Measurements from ENCODE around the gene DHX8.
"Not testable (repeated sequence)": the region's sequence is repeated elsewhere in the genome, so short reads cannot be mapped to it uniquely, and the experiment has no call there.

DHX8 gene

GRCh38 chr17:43453331-43453812 lies 30.4 kb upstream of the DHX8 start:
- H3K4me3 ChIP-seq (ENCODE audit: low read length), result no peak overlapping the region
- no peak for TF ChIP-seq CTCF (conservative IDR thresholded peaks at IDR 0.05; ENCODE audit: low read length)
- no peak for DNase-seq (ENCODE audit: low read depth)

GRCh38 chr17:43454868-43455267 lies 28.9 kb upstream of the DHX8 start:
- H3K4me3 ChIP-seq (ENCODE audit: low read length), result no peak overlapping the region
- no peak for TF ChIP-seq CTCF (conservative IDR thresholded peaks at IDR 0.05; ENCODE audit: low read length)
- no peak for DNase-seq (ENCODE audit: low read depth)

DNA sequence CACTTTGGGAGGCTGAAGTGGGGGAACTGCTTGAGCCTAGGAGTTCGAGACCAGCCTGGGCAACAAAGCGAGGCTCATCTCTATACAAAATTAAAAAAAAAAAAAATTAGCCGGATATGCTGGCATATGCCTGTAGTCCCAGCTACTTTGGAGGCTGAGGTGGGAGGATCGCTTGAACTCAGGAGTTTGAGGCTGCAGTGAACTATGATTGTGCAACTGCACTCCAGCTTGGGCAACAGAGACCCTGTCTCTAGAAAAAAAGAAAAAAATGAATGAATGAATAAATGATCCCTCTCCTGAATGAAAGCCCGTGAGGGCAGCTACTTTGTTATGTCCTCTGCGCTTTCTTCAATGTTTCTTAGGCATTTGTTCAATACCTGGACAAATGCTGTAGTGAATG lies 27.7 kb upstream of the DHX8 start:
- no peak overlapping the region for H3K4me3 ChIP-seq (ENCODE audit: low read length)
- no peak for TF ChIP-seq CTCF (conservative IDR thresholded peaks at IDR 0.05; ENCODE audit: low read length)
- DNase-seq (ENCODE audit: low read depth), result no peak

DNA sequence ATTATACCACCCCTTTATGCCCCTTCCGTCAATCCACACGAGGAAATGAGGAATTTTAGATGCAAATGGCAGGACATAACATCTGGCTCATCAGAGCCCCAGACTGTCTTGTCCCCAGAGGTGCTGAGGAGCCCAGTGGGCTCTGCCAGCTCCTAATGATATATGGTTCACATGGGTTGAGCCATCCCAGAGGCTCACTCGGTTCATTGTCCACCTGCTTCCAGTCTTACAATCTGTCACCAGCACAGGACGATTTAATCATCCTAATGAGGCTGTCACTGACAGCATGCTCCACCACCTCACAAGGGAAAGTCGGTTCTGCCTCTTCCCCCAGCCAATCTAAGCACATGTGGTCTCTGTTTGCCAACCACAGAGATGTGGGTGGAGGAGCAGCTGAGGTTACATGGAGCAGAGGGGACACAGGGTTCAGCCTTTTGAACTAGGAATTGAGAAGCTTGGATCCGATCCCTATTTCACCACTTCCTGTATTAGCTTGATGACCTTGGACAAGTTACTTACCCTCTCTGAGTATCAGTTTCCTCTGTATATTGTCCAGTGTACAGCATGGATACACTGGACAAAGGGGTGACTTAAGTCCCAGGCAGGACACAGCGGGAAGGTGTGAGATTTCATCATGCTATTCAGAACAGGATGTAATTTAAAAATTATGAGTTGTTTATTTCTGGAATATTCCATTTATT lies 27.0 kb upstream of the DHX8 start:
- peak; percentile 61 for DNase-seq (ENCODE audit: low read depth)
- TF ChIP-seq CTCF (conservative IDR thresholded peaks at IDR 0.05; ENCODE audit: low read length), result no peak
- no peak overlapping the region for H3K4me3 ChIP-seq (ENCODE audit: low read length)

DNA sequence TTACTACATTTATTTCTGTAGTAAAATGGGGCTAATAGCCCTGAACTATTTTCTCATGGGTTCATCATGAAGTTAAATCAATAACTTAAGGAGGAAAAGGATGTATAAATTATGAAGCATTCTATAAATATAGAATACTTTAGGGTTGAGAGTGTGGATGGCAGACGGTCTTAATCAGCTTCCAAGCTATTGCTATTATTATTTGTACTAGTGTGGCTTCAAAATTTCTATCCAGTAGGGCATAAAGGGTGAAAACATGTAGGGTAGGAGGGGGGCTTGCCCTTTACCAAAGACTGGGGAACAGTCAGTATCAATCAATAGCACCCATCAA lies 26.4 kb upstream of the DHX8 start:
- DNase-seq (ENCODE audit: low read depth), result no peak
- no peak for TF ChIP-seq CTCF (conservative IDR thresholded peaks at IDR 0.05; ENCODE audit: low read length)
- H3K4me3 ChIP-seq (ENCODE audit: low read length), result no peak overlapping the region

DNA sequence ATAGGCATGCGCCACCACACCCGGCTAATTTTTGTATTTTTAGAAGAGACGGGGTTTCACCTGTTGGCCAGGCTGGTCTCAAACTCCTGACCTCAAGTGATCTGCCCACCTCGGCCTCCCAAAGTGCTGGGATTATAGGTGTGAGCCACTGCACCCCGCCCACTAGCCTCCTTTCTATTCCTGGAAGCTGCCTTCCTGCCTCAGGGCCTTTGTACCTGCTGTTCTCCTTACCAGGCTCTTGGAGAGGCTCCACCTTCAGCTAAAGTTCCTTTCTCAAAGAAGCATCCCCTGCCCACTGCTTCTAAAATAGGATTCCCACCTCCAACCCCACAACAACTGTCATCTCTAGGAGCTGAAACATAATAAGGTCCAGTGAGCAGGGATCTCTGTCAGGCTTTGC lies 23.9 kb upstream of the DHX8 start:
- H3K4me3 ChIP-seq (ENCODE audit: low read length); DNase-seq (ENCODE audit: low read depth): not testable (repeated sequence)

DNA sequence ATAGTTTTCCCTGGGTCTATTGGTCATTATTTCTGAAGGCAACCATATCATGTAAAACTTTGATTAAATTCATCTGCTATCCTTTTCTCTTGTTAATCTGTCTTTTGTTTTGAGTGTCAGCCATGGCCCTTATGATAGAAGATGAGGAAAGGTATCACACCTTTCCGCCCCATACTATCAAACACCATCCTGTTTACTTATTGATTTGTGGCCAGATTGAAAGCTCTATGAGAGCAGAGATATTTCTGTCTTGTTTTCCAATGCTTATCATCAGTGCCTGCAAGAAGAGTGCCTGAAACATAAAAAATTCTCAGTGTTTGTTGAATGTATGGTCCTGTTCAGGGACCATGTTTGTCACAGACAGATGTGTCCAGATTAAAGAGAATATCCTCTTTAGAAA lies 22.6 kb upstream of the DHX8 start:
- no peak for DNase-seq (ENCODE audit: low read depth)
- no peak for TF ChIP-seq CTCF (conservative IDR thresholded peaks at IDR 0.05; ENCODE audit: low read length)
- H3K4me3 ChIP-seq (ENCODE audit: low read length), result no peak overlapping the region

- not testable (repeated sequence) for H3K4me3 ChIP-seq (ENCODE audit: low read length); DNase-seq (ENCODE audit: low read depth)
Observed at GRCh38 chr17:43462569-43462968, 21.2 kb upstream of the DHX8 start.
